GM21723 (cell line): Measurements from ENCODE around the gene EME1.
"Not testable (repeated sequence)": the region's sequence is repeated elsewhere in the genome, so short reads cannot be mapped to it uniquely, and the experiment has no call there.

Experiments used
- ATAC-seq: cut with Tn5 transposase; IDR thresholded peaks from one replicate; pipeline ENCODE4 v1.9.1; 2021; ENCODE audit warnings: mild to moderate bottlenecking, moderate library complexity; ENCODE audit not compliant: unreplicated experiment

The EME1 gene

GRCh38 chr17:50424996-50425681, 52.1 kb downstream of the EME1 start:
- ATAC-seq, result peak; percentile 11

GRCh38 chr17:50425682-50426471, 52.8 kb downstream of the EME1 start, which contains the start of gene ACSF2:
TSS of gene ACSF2 (plus strand) at chr17:50426218. CDS start at chr17:50426262, 44 bp downstream.
- ATAC-seq, result peak; percentile 59

GRCh38 chr17:50426472-50426782, 53.4 kb downstream of the EME1 start:
- ATAC-seq, result peak; percentile 9

- peak; percentile 30 for ATAC-seq
Observed at GRCh38 chr17:50426814-50427787, 54.1 kb downstream of the EME1 start.

GRCh38 chr17:50428126-50428525, 55.1 kb downstream of the EME1 start:
- ATAC-seq, result not testable (repeated sequence)

- no peak for ATAC-seq
Observed at GRCh38 chr17:50428831-50429424, 55.9 kb downstream of the EME1 start.

- ATAC-seq, result no peak
Observed at GRCh38 chr17:50429793-50430192, 56.8 kb downstream of the EME1 start.
